ENCODE results near the gene CCDC107. TPM values are rescaled to one million over a fixed set of nuclear protein-coding genes. Genes with fewer than 3 reads are reported as not detected.

Gene CCDC107
- total and polyA plus RNA-seq, 2 experiments from 2014 or later = 6.9 to 18.4 TPM

DNA sequence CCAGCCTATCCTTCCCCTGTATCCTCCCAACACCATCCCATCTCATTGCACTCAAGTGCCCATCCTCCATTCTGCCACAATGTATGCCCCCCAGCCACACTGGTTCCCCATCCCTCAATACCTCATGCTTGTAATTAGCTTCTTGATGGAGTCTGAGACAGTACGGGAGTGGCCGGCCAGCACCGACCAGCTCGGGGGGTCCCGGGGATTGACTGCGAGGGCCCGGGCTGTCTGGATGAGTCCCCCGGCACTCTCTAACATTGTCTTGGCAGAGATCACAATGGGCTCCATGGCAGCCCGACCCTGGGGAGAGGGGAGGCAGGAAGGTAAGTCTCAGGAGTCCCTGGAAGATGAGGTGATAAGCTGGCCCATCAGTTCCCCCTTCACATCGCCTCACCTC is 48.9 kb downstream of the CCDC107 start:
- Mint-ChIP-seq H3K4me1 (no peaks in the 10 kb centered on the region), H3K27me3 (ENCODE audit: insufficient read depth, low read depth, poor library complexity) (peaks cover 8% of the 10 kb centered on the region), H3K36me3 (ENCODE audit: low read depth) (peaks cover 60% of the 10 kb centered on the region), H3K4me3 (no peak overlapping the region), H3K27ac (no peak overlapping the region), H3K9me3 (no peaks in the 10 kb centered on the region)
- Histone ChIP-seq H3K4me3 (no peak overlapping the region), H3K79me2 (replicated peaks; ENCODE audit: insufficient read depth) (no peaks in the 10 kb centered on the region), H2AFZ (no peak overlapping the region), H3K4me1 (ENCODE audit: insufficient read depth) (no peaks in the 10 kb centered on the region), H3K27me3 (ENCODE audit: insufficient read depth) (no peaks in the 10 kb centered on the region), H4K20me1 (replicated peaks; ENCODE audit: insufficient read depth) (no peaks in the 10 kb centered on the region; the same call in 1 of the 2 replicates), H3K36me3 (ENCODE audit: insufficient read depth) (peaks cover 28% of the 10 kb centered on the region), H3K27ac (ENCODE audit: low read depth) (no peak overlapping the region), H3F3A (replicated peaks; ENCODE audit: low read depth) (no peaks in the 10 kb centered on the region), H3K9me2 (ENCODE audit: insufficient read depth) (no peaks in the 10 kb centered on the region), H3K4me2 (no peak overlapping the region)
- DNase-seq (ENCODE audit: low spot score) (no peak), ATAC-seq (no peak)
- TF ChIP-seq, protein P1, sequence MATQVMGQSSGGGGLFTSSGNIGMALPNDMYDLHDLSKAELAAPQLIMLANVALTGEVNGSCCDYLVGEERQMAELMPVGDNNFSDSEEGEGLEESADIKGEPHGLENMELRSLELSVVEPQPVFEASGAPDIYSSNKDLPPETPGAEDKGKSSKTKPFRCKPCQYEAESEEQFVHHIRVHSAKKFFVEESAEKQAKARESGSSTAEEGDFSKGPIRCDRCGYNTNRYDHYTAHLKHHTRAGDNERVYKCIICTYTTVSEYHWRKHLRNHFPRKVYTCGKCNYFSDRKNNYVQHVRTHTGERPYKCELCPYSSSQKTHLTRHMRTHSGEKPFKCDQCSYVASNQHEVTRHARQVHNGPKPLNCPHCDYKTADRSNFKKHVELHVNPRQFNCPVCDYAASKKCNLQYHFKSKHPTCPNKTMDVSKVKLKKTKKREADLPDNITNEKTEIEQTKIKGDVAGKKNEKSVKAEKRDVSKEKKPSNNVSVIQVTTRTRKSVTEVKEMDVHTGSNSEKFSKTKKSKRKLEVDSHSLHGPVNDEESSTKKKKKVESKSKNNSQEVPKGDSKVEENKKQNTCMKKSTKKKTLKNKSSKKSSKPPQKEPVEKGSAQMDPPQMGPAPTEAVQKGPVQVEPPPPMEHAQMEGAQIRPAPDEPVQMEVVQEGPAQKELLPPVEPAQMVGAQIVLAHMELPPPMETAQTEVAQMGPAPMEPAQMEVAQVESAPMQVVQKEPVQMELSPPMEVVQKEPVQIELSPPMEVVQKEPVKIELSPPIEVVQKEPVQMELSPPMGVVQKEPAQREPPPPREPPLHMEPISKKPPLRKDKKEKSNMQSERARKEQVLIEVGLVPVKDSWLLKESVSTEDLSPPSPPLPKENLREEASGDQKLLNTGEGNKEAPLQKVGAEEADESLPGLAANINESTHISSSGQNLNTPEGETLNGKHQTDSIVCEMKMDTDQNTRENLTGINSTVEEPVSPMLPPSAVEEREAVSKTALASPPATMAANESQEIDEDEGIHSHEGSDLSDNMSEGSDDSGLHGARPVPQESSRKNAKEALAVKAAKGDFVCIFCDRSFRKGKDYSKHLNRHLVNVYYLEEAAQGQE (IDR thresholded peaks at IDR 0.05; ENCODE audit: unreplicated experiment) = no peak
- TF ChIP-seq, protein P2, sequence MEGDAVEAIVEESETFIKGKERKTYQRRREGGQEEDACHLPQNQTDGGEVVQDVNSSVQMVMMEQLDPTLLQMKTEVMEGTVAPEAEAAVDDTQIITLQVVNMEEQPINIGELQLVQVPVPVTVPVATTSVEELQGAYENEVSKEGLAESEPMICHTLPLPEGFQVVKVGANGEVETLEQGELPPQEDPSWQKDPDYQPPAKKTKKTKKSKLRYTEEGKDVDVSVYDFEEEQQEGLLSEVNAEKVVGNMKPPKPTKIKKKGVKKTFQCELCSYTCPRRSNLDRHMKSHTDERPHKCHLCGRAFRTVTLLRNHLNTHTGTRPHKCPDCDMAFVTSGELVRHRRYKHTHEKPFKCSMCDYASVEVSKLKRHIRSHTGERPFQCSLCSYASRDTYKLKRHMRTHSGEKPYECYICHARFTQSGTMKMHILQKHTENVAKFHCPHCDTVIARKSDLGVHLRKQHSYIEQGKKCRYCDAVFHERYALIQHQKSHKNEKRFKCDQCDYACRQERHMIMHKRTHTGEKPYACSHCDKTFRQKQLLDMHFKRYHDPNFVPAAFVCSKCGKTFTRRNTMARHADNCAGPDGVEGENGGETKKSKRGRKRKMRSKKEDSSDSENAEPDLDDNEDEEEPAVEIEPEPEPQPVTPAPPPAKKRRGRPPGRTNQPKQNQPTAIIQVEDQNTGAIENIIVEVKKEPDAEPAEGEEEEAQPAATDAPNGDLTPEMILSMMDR (conservative IDR thresholded peaks at IDR 0.05; ENCODE audit: low read depth in 2 of 2) = no peak
- TF ChIP-seq, protein P3, sequence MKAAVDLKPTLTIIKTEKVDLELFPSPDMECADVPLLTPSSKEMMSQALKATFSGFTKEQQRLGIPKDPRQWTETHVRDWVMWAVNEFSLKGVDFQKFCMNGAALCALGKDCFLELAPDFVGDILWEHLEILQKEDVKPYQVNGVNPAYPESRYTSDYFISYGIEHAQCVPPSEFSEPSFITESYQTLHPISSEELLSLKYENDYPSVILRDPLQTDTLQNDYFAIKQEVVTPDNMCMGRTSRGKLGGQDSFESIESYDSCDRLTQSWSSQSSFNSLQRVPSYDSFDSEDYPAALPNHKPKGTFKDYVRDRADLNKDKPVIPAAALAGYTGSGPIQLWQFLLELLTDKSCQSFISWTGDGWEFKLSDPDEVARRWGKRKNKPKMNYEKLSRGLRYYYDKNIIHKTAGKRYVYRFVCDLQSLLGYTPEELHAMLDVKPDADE (IDR thresholded peaks at IDR 0.05) = no peak
- no peak for TF ChIP-seq CREB1 (CRISPR knock-in tag; IDR thresholded peaks at IDR 0.05; ENCODE audit: low read depth)
- no peak for TF ChIP-seq POLR2AphosphoS5 (IDR thresholded peaks at IDR 0.05; ENCODE audit: low read depth)
- no peak for TF ChIP-seq EZH2phosphoT487 (IDR thresholded peaks at IDR 0.05; ENCODE audit: unreplicated experiment)
- no peak for TF ChIP-seq EZH2 (IDR thresholded peaks at IDR 0.05; ENCODE audit: low read depth, unreplicated experiment)
- TF ChIP-seq, protein P4, sequence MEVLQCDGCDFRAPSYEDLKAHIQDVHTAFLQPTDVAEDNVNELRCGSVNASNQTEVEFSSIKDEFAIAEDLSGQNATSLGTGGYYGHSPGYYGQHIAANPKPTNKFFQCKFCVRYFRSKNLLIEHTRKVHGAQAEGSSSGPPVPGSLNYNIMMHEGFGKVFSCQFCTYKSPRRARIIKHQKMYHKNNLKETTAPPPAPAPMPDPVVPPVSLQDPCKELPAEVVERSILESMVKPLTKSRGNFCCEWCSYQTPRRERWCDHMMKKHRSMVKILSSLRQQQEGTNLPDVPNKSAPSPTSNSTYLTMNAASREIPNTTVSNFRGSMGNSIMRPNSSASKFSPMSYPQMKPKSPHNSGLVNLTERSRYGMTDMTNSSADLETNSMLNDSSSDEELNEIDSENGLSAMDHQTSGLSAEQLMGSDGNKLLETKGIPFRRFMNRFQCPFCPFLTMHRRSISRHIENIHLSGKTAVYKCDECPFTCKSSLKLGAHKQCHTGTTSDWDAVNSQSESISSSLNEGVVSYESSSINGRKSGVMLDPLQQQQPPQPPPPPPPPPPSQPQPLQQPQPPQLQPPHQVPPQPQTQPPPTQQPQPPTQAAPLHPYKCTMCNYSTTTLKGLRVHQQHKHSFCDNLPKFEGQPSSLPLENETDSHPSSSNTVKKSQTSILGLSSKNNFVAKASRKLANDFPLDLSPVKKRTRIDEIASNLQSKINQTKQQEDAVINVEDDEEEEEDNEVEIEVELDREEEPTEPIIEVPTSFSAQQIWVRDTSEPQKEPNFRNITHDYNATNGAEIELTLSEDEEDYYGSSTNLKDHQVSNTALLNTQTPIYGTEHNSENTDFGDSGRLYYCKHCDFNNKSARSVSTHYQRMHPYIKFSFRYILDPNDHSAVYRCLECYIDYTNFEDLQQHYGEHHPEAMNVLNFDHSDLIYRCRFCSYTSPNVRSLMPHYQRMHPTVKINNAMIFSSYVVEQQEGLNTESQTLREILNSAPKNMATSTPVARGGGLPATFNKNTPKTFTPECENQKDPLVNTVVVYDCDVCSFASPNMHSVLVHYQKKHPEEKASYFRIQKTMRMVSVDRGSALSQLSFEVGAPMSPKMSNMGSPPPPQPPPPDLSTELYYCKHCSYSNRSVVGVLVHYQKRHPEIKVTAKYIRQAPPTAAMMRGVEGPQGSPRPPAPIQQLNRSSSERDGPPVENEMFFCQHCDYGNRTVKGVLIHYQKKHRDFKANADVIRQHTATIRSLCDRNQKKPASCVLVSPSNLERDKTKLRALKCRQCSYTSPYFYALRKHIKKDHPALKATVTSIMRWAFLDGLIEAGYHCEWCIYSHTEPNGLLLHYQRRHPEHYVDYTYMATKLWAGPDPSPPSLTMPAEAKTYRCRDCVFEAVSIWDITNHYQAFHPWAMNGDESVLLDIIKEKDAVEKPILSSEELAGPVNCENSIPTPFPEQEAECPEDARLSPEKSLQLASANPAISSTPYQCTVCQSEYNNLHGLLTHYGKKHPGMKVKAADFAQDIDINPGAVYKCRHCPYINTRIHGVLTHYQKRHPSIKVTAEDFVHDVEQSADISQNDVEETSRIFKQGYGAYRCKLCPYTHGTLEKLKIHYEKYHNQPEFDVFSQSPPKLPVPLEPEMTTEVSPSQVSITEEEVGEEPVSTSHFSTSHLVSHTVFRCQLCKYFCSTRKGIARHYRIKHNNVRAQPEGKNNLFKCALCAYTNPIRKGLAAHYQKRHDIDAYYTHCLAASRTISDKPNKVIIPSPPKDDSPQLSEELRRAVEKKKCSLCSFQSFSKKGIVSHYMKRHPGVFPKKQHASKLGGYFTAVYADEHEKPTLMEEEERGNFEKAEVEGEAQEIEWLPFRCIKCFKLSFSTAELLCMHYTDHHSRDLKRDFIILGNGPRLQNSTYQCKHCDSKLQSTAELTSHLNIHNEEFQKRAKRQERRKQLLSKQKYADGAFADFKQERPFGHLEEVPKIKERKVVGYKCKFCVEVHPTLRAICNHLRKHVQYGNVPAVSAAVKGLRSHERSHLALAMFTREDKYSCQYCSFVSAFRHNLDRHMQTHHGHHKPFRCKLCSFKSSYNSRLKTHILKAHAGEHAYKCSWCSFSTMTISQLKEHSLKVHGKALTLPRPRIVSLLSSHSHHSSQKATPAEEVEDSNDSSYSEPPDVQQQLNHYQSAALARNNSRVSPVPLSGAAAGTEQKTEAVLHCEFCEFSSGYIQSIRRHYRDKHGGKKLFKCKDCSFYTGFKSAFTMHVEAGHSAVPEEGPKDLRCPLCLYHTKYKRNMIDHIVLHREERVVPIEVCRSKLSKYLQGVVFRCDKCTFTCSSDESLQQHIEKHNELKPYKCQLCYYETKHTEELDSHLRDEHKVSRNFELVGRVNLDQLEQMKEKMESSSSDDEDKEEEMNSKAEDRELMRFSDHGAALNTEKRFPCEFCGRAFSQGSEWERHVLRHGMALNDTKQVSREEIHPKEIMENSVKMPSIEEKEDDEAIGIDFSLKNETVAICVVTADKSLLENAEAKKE (CRISPR knock-in tag; IDR thresholded peaks at IDR 0.05) = no peak
- no peak for TF ChIP-seq NANOG (IDR thresholded peaks at IDR 0.05; ENCODE audit: borderline replicate concordance)
- no peak for TF ChIP-seq STAT1 (IDR thresholded peaks at IDR 0.05; ENCODE audit: unreplicated experiment)
- no peak for TF ChIP-seq ZNF114 (CRISPR knock-in tag; IDR thresholded peaks at IDR 0.05)
- no peak for TF ChIP-seq JUNB (IDR thresholded peaks at IDR 0.05; ENCODE audit: unreplicated experiment)
- no peak for TF ChIP-seq ZNF331 (CRISPR knock-in tag; IDR thresholded peaks at IDR 0.05; ENCODE audit: low read depth)
